ENCODE data around the gene RTN1.

DNA sequence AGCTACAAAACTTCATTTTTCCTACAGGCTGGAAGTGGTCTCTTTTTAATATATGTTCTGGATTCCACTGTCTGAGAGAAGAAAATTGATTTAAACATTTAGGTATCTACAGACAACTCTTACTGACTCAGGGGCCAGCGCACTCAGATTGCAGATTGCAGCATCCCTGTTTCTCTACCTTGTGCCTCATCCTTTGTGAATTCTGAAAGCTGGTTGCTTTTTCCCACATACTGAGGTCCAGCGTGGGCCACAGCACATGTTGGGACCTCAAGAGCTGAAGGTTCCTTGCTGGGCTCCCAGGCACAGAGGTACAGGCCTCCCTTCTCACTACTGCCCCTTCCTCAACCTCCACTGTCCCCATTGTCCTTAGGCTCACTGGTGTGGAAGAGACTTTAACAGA lies 192.2 kb downstream of the RTN1 start:
- TF ChIP-seq, protein P1, sequence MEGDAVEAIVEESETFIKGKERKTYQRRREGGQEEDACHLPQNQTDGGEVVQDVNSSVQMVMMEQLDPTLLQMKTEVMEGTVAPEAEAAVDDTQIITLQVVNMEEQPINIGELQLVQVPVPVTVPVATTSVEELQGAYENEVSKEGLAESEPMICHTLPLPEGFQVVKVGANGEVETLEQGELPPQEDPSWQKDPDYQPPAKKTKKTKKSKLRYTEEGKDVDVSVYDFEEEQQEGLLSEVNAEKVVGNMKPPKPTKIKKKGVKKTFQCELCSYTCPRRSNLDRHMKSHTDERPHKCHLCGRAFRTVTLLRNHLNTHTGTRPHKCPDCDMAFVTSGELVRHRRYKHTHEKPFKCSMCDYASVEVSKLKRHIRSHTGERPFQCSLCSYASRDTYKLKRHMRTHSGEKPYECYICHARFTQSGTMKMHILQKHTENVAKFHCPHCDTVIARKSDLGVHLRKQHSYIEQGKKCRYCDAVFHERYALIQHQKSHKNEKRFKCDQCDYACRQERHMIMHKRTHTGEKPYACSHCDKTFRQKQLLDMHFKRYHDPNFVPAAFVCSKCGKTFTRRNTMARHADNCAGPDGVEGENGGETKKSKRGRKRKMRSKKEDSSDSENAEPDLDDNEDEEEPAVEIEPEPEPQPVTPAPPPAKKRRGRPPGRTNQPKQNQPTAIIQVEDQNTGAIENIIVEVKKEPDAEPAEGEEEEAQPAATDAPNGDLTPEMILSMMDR (IDR thresholded peaks at IDR 0.05): no peak
- TF ChIP-seq SP1 (CRISPR knock-in tag; conservative IDR thresholded peaks at IDR 0.05): no peak

All from WTC11 (cell line).